ENCODE data around the gene TASP1. TPM values are rescaled to one million over a fixed set of nuclear protein-coding genes. Genes with fewer than 3 reads are reported as not detected.

Gene TASP1
- total RNA-seq, 1 experiment from 2014 or later: 25.9 TPM

DNA sequence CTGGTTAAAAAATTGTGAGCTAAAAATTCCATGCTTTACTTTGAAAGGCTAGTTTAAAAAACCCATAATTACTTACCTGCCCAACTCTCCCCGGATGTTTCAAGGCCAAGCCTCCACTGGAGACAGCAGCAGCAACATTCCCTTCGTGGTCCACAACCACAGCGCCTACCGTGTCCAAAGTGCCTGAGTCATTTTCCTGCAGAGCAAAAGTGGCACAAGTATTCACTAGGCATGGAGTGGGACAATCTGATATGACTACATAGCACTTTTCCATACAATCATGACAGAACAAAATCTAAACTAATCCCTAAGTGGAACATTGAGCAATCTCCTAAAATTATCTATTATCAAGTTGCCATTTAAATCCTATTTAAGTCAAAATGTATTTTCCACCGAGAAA lies 104.8 kb downstream of the TASP1 start:
- ChIA-PET CTCF (no interaction called here), POLR2A (ENCODE audit: unreplicated experiment) (interaction anchor here (0.6 kb wide), 1 partner anchor 297 kb away, joined by 4 read pairs; no protein-coding TSS in a partner anchor)
- no peak overlapping the region for H2AFZ ChIP-seq
- no peak overlapping the region for H3K4me2 ChIP-seq
- no peak overlapping the region for H3K4me3 ChIP-seq
- no peak for TF ChIP-seq EZH2 (IDR thresholded peaks at IDR 0.05; ENCODE audit: low read depth)
- TF ChIP-seq, protein P1, sequence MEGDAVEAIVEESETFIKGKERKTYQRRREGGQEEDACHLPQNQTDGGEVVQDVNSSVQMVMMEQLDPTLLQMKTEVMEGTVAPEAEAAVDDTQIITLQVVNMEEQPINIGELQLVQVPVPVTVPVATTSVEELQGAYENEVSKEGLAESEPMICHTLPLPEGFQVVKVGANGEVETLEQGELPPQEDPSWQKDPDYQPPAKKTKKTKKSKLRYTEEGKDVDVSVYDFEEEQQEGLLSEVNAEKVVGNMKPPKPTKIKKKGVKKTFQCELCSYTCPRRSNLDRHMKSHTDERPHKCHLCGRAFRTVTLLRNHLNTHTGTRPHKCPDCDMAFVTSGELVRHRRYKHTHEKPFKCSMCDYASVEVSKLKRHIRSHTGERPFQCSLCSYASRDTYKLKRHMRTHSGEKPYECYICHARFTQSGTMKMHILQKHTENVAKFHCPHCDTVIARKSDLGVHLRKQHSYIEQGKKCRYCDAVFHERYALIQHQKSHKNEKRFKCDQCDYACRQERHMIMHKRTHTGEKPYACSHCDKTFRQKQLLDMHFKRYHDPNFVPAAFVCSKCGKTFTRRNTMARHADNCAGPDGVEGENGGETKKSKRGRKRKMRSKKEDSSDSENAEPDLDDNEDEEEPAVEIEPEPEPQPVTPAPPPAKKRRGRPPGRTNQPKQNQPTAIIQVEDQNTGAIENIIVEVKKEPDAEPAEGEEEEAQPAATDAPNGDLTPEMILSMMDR (conservative IDR thresholded peaks at IDR 0.05): no peak
- H3K9me2 ChIP-seq (ENCODE audit: insufficient read depth): no peaks in the 10 kb centered on the region
- BruUV-seq (replicated peaks): no TSS peak
- no peak overlapping the region for H3K27ac ChIP-seq
- intact Hi-C loops (cut with micrococcal nuclease; ENCODE audit: unreplicated experiment): no loop called here
- no peaks in the 10 kb centered on the region for H3F3A ChIP-seq (ENCODE audit: insufficient read depth, low read depth)
- H3K36me3 ChIP-seq (ENCODE audit: low read depth): no peaks in the 10 kb centered on the region
- H3K79me2 ChIP-seq (ENCODE audit: low read depth): no peaks in the 10 kb centered on the region
- no peaks in the 10 kb centered on the region for H3K9me3 ChIP-seq (ENCODE audit: insufficient read depth, low read depth)
- no peak for DNase-seq
- no peaks in the 10 kb centered on the region for H3K4me1 ChIP-seq (replicated peaks; ENCODE audit: insufficient read depth)
- H4K20me1 ChIP-seq (ENCODE audit: insufficient read depth): no peaks in the 10 kb centered on the region; the same call in 1 of the 2 replicates
- H3K27me3 ChIP-seq (ENCODE audit: insufficient read depth, low read depth): no peaks in the 10 kb centered on the region

DNA sequence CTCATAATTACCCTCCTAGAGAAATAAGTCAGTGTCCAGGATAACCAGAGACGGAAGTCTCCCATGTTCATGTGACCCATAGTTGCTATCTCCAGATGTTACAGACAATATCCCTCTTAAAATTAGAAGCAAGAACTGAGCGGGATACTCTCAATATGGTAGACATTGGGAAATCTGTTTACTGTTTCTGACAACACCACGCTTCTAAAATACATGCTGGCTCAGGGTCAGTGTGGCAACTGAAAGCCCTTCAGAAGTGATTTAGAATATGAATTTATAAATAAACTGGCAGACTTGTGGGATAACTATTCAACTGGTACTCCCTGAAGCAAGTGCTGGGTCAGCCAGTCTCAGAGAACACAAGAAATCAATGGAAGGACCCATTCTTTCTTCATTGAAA lies 108.6 kb downstream of the TASP1 start:
- DNase-seq: no peak
- POLR2A ChIA-PET (ENCODE audit: unreplicated experiment): no interaction called here
- Histone ChIP-seq H3K27ac (no peak overlapping the region), H2AFZ (no peak overlapping the region), H4K20me1 (ENCODE audit: insufficient read depth) (no peaks in the 10 kb centered on the region; the same call in 1 of the 2 replicates), H3K36me3 (ENCODE audit: low read depth) (0 out of 2 replicates have a peak, but pooled peaks cover 3% of the 10 kb centered on the region), H3K4me2 (no peak overlapping the region), H3K9me2 (ENCODE audit: insufficient read depth) (no peaks in the 10 kb centered on the region), H3F3A (ENCODE audit: insufficient read depth, low read depth) (no peaks in the 10 kb centered on the region), H3K79me2 (ENCODE audit: low read depth) (no peaks in the 10 kb centered on the region), H3K27me3 (ENCODE audit: insufficient read depth, low read depth) (no peaks in the 10 kb centered on the region), H3K4me3 (no peak overlapping the region), H3K9me3 (ENCODE audit: insufficient read depth, low read depth) (no peaks in the 10 kb centered on the region), H3K4me1 (replicated peaks; ENCODE audit: insufficient read depth) (no peaks in the 10 kb centered on the region)
- no TSS peak for BruUV-seq (replicated peaks)
- intact Hi-C loops (cut with micrococcal nuclease; ENCODE audit: unreplicated experiment): no loop called here
- no peak for TF ChIP-seq EZH2 (IDR thresholded peaks at IDR 0.05; ENCODE audit: low read depth)
- TF ChIP-seq, protein P1 (conservative IDR thresholded peaks at IDR 0.05): no peak
- CTCF ChIA-PET: no interaction called here

DNA sequence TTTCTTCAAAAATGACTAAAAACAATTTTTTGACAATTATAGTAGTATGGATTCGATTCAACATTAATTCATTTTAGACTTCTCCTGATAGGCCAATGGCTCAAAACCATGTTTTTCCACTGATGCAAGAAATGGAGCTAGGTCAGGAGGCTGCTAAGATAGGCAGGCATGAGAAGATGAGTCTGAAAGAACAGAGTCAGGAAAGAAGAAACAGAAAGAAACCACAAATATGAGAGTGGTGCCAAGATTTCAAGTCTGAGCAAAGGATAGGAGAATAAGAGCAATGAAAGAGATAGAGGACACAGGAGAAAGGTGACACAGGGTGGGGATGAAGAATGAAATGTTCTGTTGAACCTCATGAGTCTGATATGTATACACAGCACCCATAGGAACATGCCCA lies 112.2 kb downstream of the TASP1 start:
- POLR2A ChIA-PET (ENCODE audit: unreplicated experiment): no interaction called here
- Histone ChIP-seq H4K20me1 (ENCODE audit: insufficient read depth) (no peaks in the 10 kb centered on the region; the same call in 1 of the 2 replicates), H3K9me3 (ENCODE audit: insufficient read depth, low read depth) (no peaks in the 10 kb centered on the region), H3K4me2 (no peak overlapping the region), H3F3A (ENCODE audit: insufficient read depth, low read depth) (no peaks in the 10 kb centered on the region), H3K79me2 (ENCODE audit: low read depth) (no peaks in the 10 kb centered on the region), H3K4me1 (replicated peaks; ENCODE audit: insufficient read depth) (no peaks in the 10 kb centered on the region), H2AFZ (no peak overlapping the region), H3K9me2 (ENCODE audit: insufficient read depth) (no peaks in the 10 kb centered on the region), H3K36me3 (ENCODE audit: low read depth) (peaks cover 8% of the 10 kb centered on the region; the same call in 1 of the 2 replicates), H3K27me3 (ENCODE audit: insufficient read depth, low read depth) (no peaks in the 10 kb centered on the region), H3K27ac (no peak overlapping the region), H3K4me3 (no peak overlapping the region)
- TF ChIP-seq EZH2 (IDR thresholded peaks at IDR 0.05; ENCODE audit: low read depth): no peak
- TF ChIP-seq, protein P1 (conservative IDR thresholded peaks at IDR 0.05): no peak
- intact Hi-C loops (cut with micrococcal nuclease; ENCODE audit: unreplicated experiment): no loop called here
- no peak for DNase-seq
- BruUV-seq (replicated peaks): no TSS peak
- CTCF ChIA-PET: no interaction called here

All from PC-9 (cell line).